ENCODE data around the gene SERINC5. TPM values are rescaled to one million over a fixed set of nuclear protein-coding genes. Genes with fewer than 3 reads are reported as not detected.
A peak's percentile ranks its signal among the peaks of the same experiment; 100 is the strongest.

The SERINC5 gene
- polyA plus RNA-seq, 1 of the 3 experiments (the other 2 are of a cell fraction), result 4.5 TPM

GRCh38 chr5:80125022-80125961, 130.6 kb downstream of the SERINC5 start (continued):
- TF ChIP-seq USF1 (IDR thresholded peaks at IDR 0.05; ENCODE audit: borderline replicate concordance, low read depth), result no peak
- TF ChIP-seq ZBTB33 (IDR thresholded peaks at IDR 0.05; ENCODE audit: borderline replicate concordance, low read depth), result no peak
- no peak for TF ChIP-seq ELF1 (IDR thresholded peaks at IDR 0.05)
- TF ChIP-seq TEAD4 (IDR thresholded peaks at IDR 0.05; ENCODE audit: borderline replicate concordance, insufficient read depth), result no peak

- H3K4me3 ChIP-seq (ENCODE audit: low read depth in 2 of 2, low read length in 1 of 2), result no peak overlapping the region
- H3K9me3 ChIP-seq, result no peaks in the 10 kb centered on the region; the same call in 1 of the 2 replicates
- H3K27me3 ChIP-seq (ENCODE audit: insufficient read depth), result no peaks in the 10 kb centered on the region
- no peak overlapping the region for H2AFZ ChIP-seq (ENCODE audit: low read depth)
- POLR2A ChIA-PET, result no interaction called here
- H3K36me3 ChIP-seq (replicated peaks in 1 of 2; ENCODE audit: control insufficient read depth in 1 of 2, insufficient read depth in 2 of 2, low read length in 1 of 2), result no peaks in the 10 kb centered on the region
- CTCF ChIA-PET, result interaction anchor here (0.7 to 1.2 kb wide), 2 partner anchors 40 to 65 kb away, joined by 3 read pairs; no protein-coding TSS in a partner anchor
- H3K4me2 ChIP-seq, result no peak overlapping the region
- WGBS (ENCODE audit: low lambda C conversion rate), result 60% methylated on average over 9 of the region's 9 CpGs
- H4K20me1 ChIP-seq (ENCODE audit: insufficient read depth), result no peaks in the 10 kb centered on the region
- TF ChIP-seq POLR2AphosphoS5 (IDR thresholded peaks at IDR 0.05; ENCODE audit: low read depth, low read length) (no peak), CTCF (IDR thresholded peaks at IDR 0.05) (no peak), NFIC (IDR thresholded peaks at IDR 0.05; ENCODE audit: borderline replicate concordance) (no peak), REST (IDR thresholded peaks at IDR 0.05; ENCODE audit: low read depth, low read length) (peak; percentile 66; the same call in 1 of the 2 replicates), JUND (IDR thresholded peaks at IDR 0.05) (no peak), RXRA (IDR thresholded peaks at IDR 0.05; ENCODE audit: borderline replicate concordance, low read depth) (no peak)
- peaks cover 4% of the 10 kb centered on the region for H3F3A ChIP-seq (replicated peaks; ENCODE audit: insufficient read depth)
- H3K79me2 ChIP-seq (ENCODE audit: insufficient read depth), result no peaks in the 10 kb centered on the region
- DNase-seq, result no peak
- H3K4me1 ChIP-seq (ENCODE audit: control insufficient read depth in 1 of 2, insufficient read depth in 2 of 2, low read depth in 1 of 2, low read length in 1 of 2), result peaks cover 0 to 4% of the 10 kb centered on the region in 2 experiments
- no peak overlapping the region for H3K27ac ChIP-seq (ENCODE audit: low read depth in 2 of 2, low read length in 1 of 2)
- H3K9me2 ChIP-seq, result no peaks in the 10 kb centered on the region
- H3K9ac ChIP-seq, result no peak overlapping the region
Measured at GRCh38 chr5:80124121-80124918, 131.5 kb downstream of the SERINC5 start.
